Chondrocyte (in vitro differentiated cells): ENCODE results near the gene CDY1. TPM values are rescaled to one million over a fixed set of nuclear protein-coding genes. Genes with fewer than 3 reads are reported as not detected.
"Not testable (repeated sequence)": the region's sequence is repeated elsewhere in the genome, so short reads cannot be mapped to it uniquely, and the experiment has no call there.

Experiments
- DNase-seq: peaks from one replicate; pipeline ENCODE4 v3.0.0; 2021; ENCODE audit warnings: mixed read lengths, low spot score
- H3K27ac Mint-ChIP-seq: one replicate; pipeline ENCODE4 v1.8.0; 2021; ENCODE audit warnings: mild to moderate bottlenecking, moderate library complexity, mixed read lengths; ENCODE audit not compliant: unreplicated experiment
- H3K27me3 Mint-ChIP-seq: 2 replicates; pipeline ENCODE4 v1.8.0; 2021; ENCODE audit warnings: low read depth, mixed read lengths
- H3K36me3 Mint-ChIP-seq: 2 replicates; pipeline ENCODE4 v1.8.0; 2021; ENCODE audit warnings: low read depth, mixed read lengths
- H3K4me1 Mint-ChIP-seq: 2 replicates; pipeline ENCODE4 v1.8.0; 2021; ENCODE audit warnings: low read depth, mild to moderate bottlenecking, mixed read lengths
- H3K4me3 Mint-ChIP-seq: one replicate; pipeline ENCODE4 v1.8.0; 2021; ENCODE audit warnings: mild to moderate bottlenecking, moderate library complexity, mixed read lengths; ENCODE audit not compliant: unreplicated experiment
- H3K9me3 Mint-ChIP-seq: 2 replicates; pipeline ENCODE4 v1.8.0; 2021; ENCODE audit warnings: low read depth, mixed read lengths
- long read RNA-seq: library from polyadenylated mRNA; stranded (forward); transcript quantifications from one replicate; pipeline ENCODE4 v2.0.0, GENCODE V29; 2021
- total RNA-seq: library from RNA; stranded (reverse); gene quantifications from 3 replicates; pipeline ENCODE4 v1.2.1, GENCODE V29; 2021

The CDY1 gene
- total RNA-seq, result not detected in 3 replicates
- long read RNA-seq, result 0 reads

GRCh38 chrY:25621817-25622216, at the start of gene CDY1:
Gene CDY1 (plus strand): TSS chrY:25622117. CDS start chrY:25622443, 326 bp downstream.
- not testable (repeated sequence) for H3K9me3 Mint-ChIP-seq, H3K36me3 Mint-ChIP-seq, DNase-seq, H3K4me1 Mint-ChIP-seq, H3K27me3 Mint-ChIP-seq, H3K4me3 Mint-ChIP-seq, H3K27ac Mint-ChIP-seq

DNA sequence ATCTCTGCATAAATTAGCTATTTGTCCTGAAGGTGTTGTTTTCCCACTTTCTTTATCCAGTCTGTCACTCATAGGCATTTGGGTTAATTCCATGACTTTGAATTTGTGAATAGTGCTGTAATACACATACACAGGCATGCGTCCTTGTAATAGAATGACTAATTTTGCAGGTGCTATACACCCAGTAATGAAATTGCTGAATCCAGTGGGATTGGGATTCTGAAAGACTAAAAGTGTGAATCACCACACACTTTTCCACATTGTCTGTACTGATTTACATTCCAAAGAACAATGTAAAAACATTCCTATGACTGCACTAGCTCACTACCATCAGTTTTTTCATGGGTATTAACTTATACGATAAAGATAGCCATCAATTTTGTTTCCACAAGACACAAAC, 28.6 kb upstream of the CDY1 start:
- H3K27ac Mint-ChIP-seq, H3K36me3 Mint-ChIP-seq, DNase-seq, H3K9me3 Mint-ChIP-seq, H3K4me3 Mint-ChIP-seq, H3K4me1 Mint-ChIP-seq, H3K27me3 Mint-ChIP-seq: not testable (repeated sequence)

DNA sequence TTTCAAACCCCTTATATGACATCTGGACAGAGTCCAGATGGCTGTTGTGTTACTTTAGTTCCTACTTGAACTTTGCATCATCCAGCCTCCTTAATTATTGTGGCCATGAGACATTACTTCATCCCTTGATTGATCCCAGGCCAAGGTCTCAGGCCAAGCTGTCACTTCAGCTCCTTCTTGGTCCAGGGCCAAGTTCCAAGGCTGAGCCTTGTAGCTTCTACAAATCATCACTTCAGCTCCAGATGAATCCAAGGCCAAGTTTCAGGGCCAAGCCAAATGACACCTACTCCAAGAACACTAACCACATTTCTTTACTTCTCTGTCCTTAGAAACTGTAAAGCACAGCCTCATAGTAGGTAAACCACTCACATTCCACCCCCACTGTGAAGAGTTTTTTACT, 1.7 kb upstream of the CDY1 start:
- not testable (repeated sequence) for H3K4me1 Mint-ChIP-seq, H3K27me3 Mint-ChIP-seq, H3K36me3 Mint-ChIP-seq, DNase-seq, H3K4me3 Mint-ChIP-seq, H3K27ac Mint-ChIP-seq, H3K9me3 Mint-ChIP-seq

DNA sequence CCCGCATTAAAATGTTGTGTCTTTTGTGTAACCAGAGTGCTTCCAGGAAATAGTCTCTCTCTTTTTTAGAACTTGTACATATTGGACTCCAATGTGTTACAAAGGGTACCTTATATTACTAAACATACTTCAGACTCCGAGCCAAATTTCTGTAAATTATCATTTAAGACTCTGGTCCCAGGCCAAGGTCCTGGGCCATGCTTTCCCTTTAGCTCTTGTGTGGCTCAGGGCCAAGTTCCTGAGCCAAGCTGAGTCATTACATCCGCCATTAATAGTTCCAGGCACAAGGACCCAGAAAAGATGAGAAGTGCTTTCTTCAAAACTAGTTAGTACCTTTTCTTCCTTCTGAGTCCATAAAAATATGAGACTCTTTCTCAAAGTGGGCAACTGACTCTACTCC, 4.6 kb downstream of the CDY1 start:
- H3K27me3 Mint-ChIP-seq, DNase-seq, H3K9me3 Mint-ChIP-seq, H3K4me3 Mint-ChIP-seq, H3K4me1 Mint-ChIP-seq, H3K27ac Mint-ChIP-seq, H3K36me3 Mint-ChIP-seq: not testable (repeated sequence)

DNA sequence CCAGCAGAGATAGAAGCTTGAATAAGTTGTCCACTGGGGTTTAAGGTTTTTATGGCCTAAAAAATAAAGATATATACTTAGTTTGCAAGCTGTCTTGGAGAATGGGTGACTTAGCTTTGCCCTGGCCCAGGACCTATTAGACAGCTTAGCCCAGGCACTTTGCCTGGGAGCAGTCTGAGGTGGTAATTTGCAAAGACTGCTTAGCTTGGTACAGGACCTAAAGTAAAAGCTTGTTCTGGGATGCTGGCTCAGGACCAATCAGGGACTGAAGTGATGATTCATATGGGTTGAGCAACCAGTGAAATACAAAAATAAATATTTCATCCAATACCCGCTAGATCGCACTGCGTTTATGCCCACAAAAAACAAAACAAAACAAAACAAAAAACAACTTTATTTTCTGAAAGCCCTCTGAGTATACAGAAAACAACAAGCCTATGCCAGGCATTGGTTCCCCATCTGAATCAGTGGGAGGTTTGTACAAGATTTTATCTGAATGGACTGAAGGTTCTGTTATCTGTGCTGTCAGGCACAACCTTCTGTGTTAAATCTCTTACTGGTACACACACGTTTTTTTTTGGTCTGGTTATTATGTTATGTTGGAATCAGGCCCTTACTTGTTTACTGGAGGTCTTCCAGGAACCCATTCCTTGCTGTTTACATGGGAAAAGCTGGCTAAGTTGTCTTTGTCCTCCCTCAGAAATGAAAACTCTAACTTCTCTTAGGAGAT, 8.6 kb downstream of the CDY1 start:
- not testable (repeated sequence) for DNase-seq, H3K27ac Mint-ChIP-seq, H3K36me3 Mint-ChIP-seq, H3K4me1 Mint-ChIP-seq, H3K9me3 Mint-ChIP-seq, H3K4me3 Mint-ChIP-seq, H3K27me3 Mint-ChIP-seq

DNA sequence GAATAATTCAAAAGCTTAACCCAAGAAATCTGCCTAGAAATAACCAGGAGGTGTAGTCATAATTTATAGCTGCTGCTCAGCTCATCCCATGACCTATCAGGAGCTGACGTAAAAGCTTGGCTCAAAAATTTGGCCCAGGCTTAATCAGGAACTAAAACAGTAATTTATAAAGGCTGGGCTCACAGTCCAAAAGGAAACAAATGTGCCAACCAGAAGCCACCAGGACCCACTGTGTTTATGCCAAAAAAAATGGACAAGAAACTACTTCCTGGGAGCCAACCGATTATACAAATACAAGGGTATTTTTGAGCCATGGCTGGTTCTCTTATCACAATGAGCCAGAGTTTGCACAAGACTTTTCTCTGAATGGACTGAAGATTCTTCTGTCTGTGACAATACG, 17.9 kb downstream of the CDY1 start:
- not testable (repeated sequence) for H3K4me3 Mint-ChIP-seq, H3K27ac Mint-ChIP-seq, DNase-seq, H3K36me3 Mint-ChIP-seq, H3K9me3 Mint-ChIP-seq, H3K27me3 Mint-ChIP-seq, H3K4me1 Mint-ChIP-seq

- H3K27ac Mint-ChIP-seq, H3K4me3 Mint-ChIP-seq, H3K27me3 Mint-ChIP-seq, DNase-seq, H3K9me3 Mint-ChIP-seq, H3K4me1 Mint-ChIP-seq, H3K36me3 Mint-ChIP-seq: not testable (repeated sequence)
Observed at GRCh38 chrY:25643024-25643915, 21.4 kb downstream of the CDY1 start.
